IMR-90 (cell line): ENCODE data around the gene SESN1. TPM values are rescaled to one million over a fixed set of nuclear protein-coding genes. Genes with fewer than 3 reads are reported as not detected.

Experiments used
- ATAC-seq: fragments of 200-7000 bp; cut with Tn5 transposase; 2 replicates; pipeline ENCODE4 v1.9.1; 2020; ENCODE audit warnings: low read depth, mild to moderate bottlenecking, moderate library complexity
- BruUV-seq: library from RNA; stranded (reverse); fragments of 400-500 nt; replicated peaks from 2 replicates; lab custom pipeline; 2021; lab: Mats Ljungman, UMichigan
- CTCF ChIA-PET: fragments of 300-600 bp; formaldehyde crosslinking; extraction: SDS; loops from one replicate; lab custom pipeline; 2021; ENCODE audit warnings: antibody characterized with exemption; lab: Yijun Ruan, JAX
- POLR2A ChIA-PET: fragments of 300-600 bp; sonication (Branson Sonifier 250); formaldehyde crosslinking; loops from one replicate; lab custom pipeline; 2022; ENCODE audit warnings: antibody characterized with exemption; ENCODE audit not compliant: unreplicated experiment; lab: Charles Lee
- DNase-seq: peaks from one replicate; pipeline ENCODE4 v3.0.0; 2013
- H2AFZ ChIP-seq: replicated peaks from 2 replicates; pipeline ENCODE3; 2013; ENCODE audit warnings: low read length, mild to moderate bottlenecking; ENCODE audit not compliant: poor library complexity
- H2AK5ac ChIP-seq: 2 replicates; pipeline ENCODE4 v1.6.1; 2013; ENCODE audit warnings: low read depth, low read length, inconsistent platforms
- H2AK9ac ChIP-seq: replicated peaks from 2 replicates; pipeline ENCODE3; 2013; ENCODE audit warnings: mild to moderate bottlenecking, low read depth, low read length, moderate library complexity; ENCODE audit not compliant: poor library complexity
- H2BK120ac ChIP-seq: 2 replicates; pipeline ENCODE4 v1.6.1; 2013; ENCODE audit warnings: low read depth, low read length, inconsistent platforms
- H2BK15ac ChIP-seq: 3 replicates; pipeline ENCODE4 v1.6.1; 2013; ENCODE audit warnings: low read depth, low read length, inconsistent platforms
- H2BK20ac ChIP-seq: 2 replicates; pipeline ENCODE4 v1.6.1; 2013; ENCODE audit warnings: low read depth, mild to moderate bottlenecking, inconsistent platforms, low read length, moderate library complexity
- H2BK5ac ChIP-seq: 2 replicates; pipeline ENCODE4 v1.6.1; 2013; ENCODE audit warnings: mild to moderate bottlenecking, low read depth, low read length, inconsistent platforms; ENCODE audit not compliant: poor library complexity, severe bottlenecking
- H3K14ac ChIP-seq: replicated peaks from 2 replicates; pipeline ENCODE4 v1.6.1; 2013; ENCODE audit warnings: low read depth, low read length, inconsistent platforms
- H3K18ac ChIP-seq: 2 replicates; pipeline ENCODE4 v1.6.1; 2013; ENCODE audit warnings: low read depth, low read length, control low read depth
- H3K23ac ChIP-seq: 2 replicates; pipeline ENCODE4 v1.6.1; 2013; ENCODE audit warnings: low read depth, low read length, inconsistent platforms
- H3K27ac ChIP-seq: 2 replicates; pipeline ENCODE4 v1.5.1; 2013; ENCODE audit warnings: mild to moderate bottlenecking, control low read depth, low read length; ENCODE audit not compliant: insufficient read depth
- H3K27me3 ChIP-seq: 2 replicates; pipeline ENCODE4 v1.6.1; 2013; ENCODE audit warnings: low read length; ENCODE audit not compliant: control insufficient read depth, insufficient read depth
- H3K36me3 ChIP-seq: 2 replicates; pipeline ENCODE4 v1.6.1; 2013; ENCODE audit warnings: low read length, mixed read lengths; ENCODE audit not compliant: control insufficient read depth, insufficient read depth
- H3K4ac ChIP-seq: 2 replicates; pipeline ENCODE4 v1.6.1; 2013; ENCODE audit warnings: low read depth, low read length, inconsistent platforms
- H3K4me1 ChIP-seq: 2 replicates; pipeline ENCODE4 v1.6.1; 2013; ENCODE audit warnings: low read length, mixed read lengths; ENCODE audit not compliant: control insufficient read depth, insufficient read depth
- H3K4me2 ChIP-seq: 2 replicates; pipeline ENCODE4 v1.6.1; 2013; ENCODE audit warnings: low read depth, mild to moderate bottlenecking, control low read depth, low read length, moderate library complexity
- H3K4me3 ChIP-seq: 2 replicates; pipeline ENCODE4 v1.5.1; 2013; ENCODE audit warnings: low read depth, mild to moderate bottlenecking, control low read depth, low read length, moderate library complexity; ENCODE audit not compliant: insufficient read depth
- H3K56ac ChIP-seq: 2 replicates; pipeline ENCODE4 v1.6.1; 2013; ENCODE audit warnings: low read length, inconsistent platforms; ENCODE audit not compliant: insufficient read depth; ENCODE audit errors: extremely low read depth
- H3K79me1 ChIP-seq, 2 experiments: 2 replicates each; pipeline ENCODE4 v1.6.1; 2013; ENCODE audit warnings: low read length in 2 of 2, inconsistent platforms in 1 of 2, low read depth in 1 of 2
- H3K9ac ChIP-seq: 2 replicates; pipeline ENCODE4 v1.6.1; 2013; ENCODE audit warnings: low read depth, low read length, control low read depth
- H3K9me1 ChIP-seq: 2 replicates; pipeline ENCODE4 v1.6.1; 2013; ENCODE audit warnings: low read length, inconsistent platforms; ENCODE audit not compliant: insufficient read depth
- H3K9me3 ChIP-seq: 2 replicates; pipeline ENCODE4 v1.6.1; 2013; ENCODE audit warnings: low read length; ENCODE audit not compliant: control insufficient read depth, insufficient read depth
- H4K20me1 ChIP-seq: 2 replicates; pipeline ENCODE4 v1.6.1; 2013; ENCODE audit warnings: low read length, inconsistent platforms; ENCODE audit not compliant: insufficient read depth
- H4K5ac ChIP-seq: 2 replicates; pipeline ENCODE4 v1.6.1; 2013; ENCODE audit warnings: mild to moderate bottlenecking, low read depth, low read length, control low read depth
- H4K8ac ChIP-seq, 2 experiments: 2 replicates each; pipeline ENCODE4 v1.6.1; 2013; ENCODE audit warnings: low read depth in 2 of 2, low read length in 2 of 2, control low read depth in 1 of 2, inconsistent platforms in 1 of 2
- H4K91ac ChIP-seq: 2 replicates; pipeline ENCODE4 v1.6.1; 2013; ENCODE audit warnings: low read depth, low read length, inconsistent platforms; ENCODE audit not compliant: insufficient read depth
- BHLHE40 ChIP-seq: fragments of 150-350 bp; IDR thresholded peaks from 2 replicates; pipeline ENCODE4 v1.6.1; 2016; ENCODE audit warnings: mild to moderate bottlenecking, low read depth, low read length
- CEBPB ChIP-seq: IDR thresholded peaks from 2 replicates; pipeline ENCODE4 v1.6.1; 2012; ENCODE audit warnings: low read depth, low read length, improper control_type of control experiment
- CHD1 ChIP-seq: IDR thresholded peaks from 2 replicates; pipeline ENCODE4 v1.6.1; 2012; ENCODE audit warnings: low read depth, low read length, improper control_type of control experiment
- FOS ChIP-seq: fragments of 150-350 bp; IDR thresholded peaks from 2 replicates; pipeline ENCODE4 v1.6.1; 2016; ENCODE audit warnings: low read depth, low read length
- MAFK ChIP-seq: IDR thresholded peaks from 2 replicates; pipeline ENCODE4 v1.6.1; 2012; ENCODE audit warnings: low read depth, low read length, improper control_type of control experiment
- MAZ ChIP-seq: IDR thresholded peaks from 2 replicates; pipeline ENCODE4 v1.6.1; 2012; ENCODE audit warnings: low read depth, mild to moderate bottlenecking, low read length, improper control_type of control experiment, moderate library complexity, borderline replicate concordance
- MXI1 ChIP-seq: IDR thresholded peaks from 2 replicates; pipeline ENCODE4 v1.6.1; 2012; ENCODE audit warnings: low read depth, mild to moderate bottlenecking, low read length, moderate library complexity, borderline replicate concordance
- NFE2L2 ChIP-seq: fragments of 150-350 bp; IDR thresholded peaks from 2 replicates; pipeline ENCODE4 v1.6.1; 2016; ENCODE audit warnings: low read depth, mild to moderate bottlenecking, low read length
- POLR2A ChIP-seq: IDR thresholded peaks from 2 replicates; pipeline ENCODE4 v1.6.1; 2012; ENCODE audit warnings: mild to moderate bottlenecking, low read depth, low read length
- RAD21 ChIP-seq: IDR thresholded peaks from 2 replicates; pipeline ENCODE4 v1.6.1; 2012; ENCODE audit warnings: low read length, improper control_type of control experiment
- RCOR1 ChIP-seq: IDR thresholded peaks from 2 replicates; pipeline ENCODE4 v1.6.1; 2012; ENCODE audit warnings: mild to moderate bottlenecking, low read length, improper control_type of control experiment; ENCODE audit not compliant: insufficient replicate concordance
- RFX5 ChIP-seq: IDR thresholded peaks from 2 replicates; pipeline ENCODE4 v1.8.0; 2012; ENCODE audit warnings: low read depth, mild to moderate bottlenecking, low read length, moderate library complexity
- SMC3 ChIP-seq: fragments of 150-350 bp; IDR thresholded peaks from 2 replicates; pipeline ENCODE4 v1.6.1; 2016; ENCODE audit warnings: low read depth, mild to moderate bottlenecking, antibody characterized with exemption, low read length, moderate library complexity
- WGBS, 2 experiments: methylation state at CpG; one replicate each; pipeline versions ENCODE4 v1.1.5 to v1.1.7; 2013; ENCODE audit warnings: missing lambda C conversion rate in 2 of 2; ENCODE audit not compliant: insufficient read length in 1 of 2; ENCODE audit errors: extremely low coverage in 2 of 2; 5-methylcytosine and 5-hydroxymethylcytosine counted together
- dilution Hi-C: fragments of 300-500 bp; cut with HindIII; formaldehyde crosslinking; loops from one replicate; pipeline ENCODE4 v1.14.3; 2018; ENCODE audit warnings: low sequenced_read_pairs; ENCODE audit not compliant: unreplicated experiment
- in situ Hi-C: fragments of 300-500 bp; cut with MboI; formaldehyde crosslinking; loops from 3 replicates; pipeline ENCODE4 v1.14.3; 2019; ENCODE audit warnings: low sequenced_read_pairs, inconsistent platforms, mixed read lengths
- intact Hi-C: fragments of 100-400 bp; cut with micrococcal nuclease; formaldehyde crosslinking; loops from 2 replicates; pipeline ENCODE4 v1.10.0; 2022
- polyA plus RNA-seq, 3 experiments: library from polyadenylated mRNA; depleted of rRNA; stranded (reverse); fragments of >200 nt; gene quantifications; 2 replicates each; pipeline ENCODE4 v1.2.3, GENCODE V29; 2012; ENCODE audit warnings: low replicate concordance in 1 of 3
- total RNA-seq: library from RNA; depleted of rRNA; stranded (reverse); fragments of >200 nt; gene quantifications from 2 replicates; pipeline ENCODE4 v1.2.3, GENCODE V29; 2012
- TF ChIP-seq, protein P1 (sequence below): fragments of 150-350 bp; IDR thresholded peaks from 2 replicates; pipeline ENCODE4 v1.6.1; 2016; ENCODE audit warnings: low read depth, mild to moderate bottlenecking, low read length, moderate library complexity, borderline replicate concordance
- TF ChIP-seq, protein P2 (sequence below): fragments of 150-350 bp; IDR thresholded peaks from 2 replicates; pipeline ENCODE4 v1.6.1; 2017; ENCODE audit warnings: mild to moderate bottlenecking, antibody characterized with exemption, low read length, low read depth
- TF ChIP-seq, protein P3 (sequence below): conservative IDR thresholded peaks from 2 replicates; pipeline ENCODE4 v1.5.1; 2012; ENCODE audit warnings: mild to moderate bottlenecking, low read depth, low read length, improper control_type of control experiment

SESN1 gene
- total and polyA plus RNA-seq, 2 of the 4 experiments (the other 2 are of a cell fraction), result 9.7 to 16.7 TPM

DNA sequence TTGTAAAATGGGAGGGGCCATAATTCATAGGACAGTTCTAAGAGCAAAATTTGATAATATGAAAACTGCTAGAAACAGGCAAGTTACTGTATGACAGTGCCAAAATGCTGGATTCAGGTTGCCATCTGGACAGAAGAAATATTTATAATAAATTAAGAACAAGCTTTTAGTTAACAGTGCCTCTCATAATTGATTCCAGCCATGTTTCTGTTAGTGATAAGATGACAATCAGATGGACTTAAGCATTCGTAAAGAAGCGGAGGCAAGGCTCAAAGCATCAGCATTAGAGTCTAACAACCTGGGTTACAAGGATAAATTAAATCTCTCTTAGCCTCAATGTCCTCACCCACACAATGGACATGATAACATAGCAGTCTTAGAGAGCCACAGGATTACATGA lies 61.0 kb downstream of the SESN1 start:
- DNase-seq, result no peak
- Histone ChIP-seq H4K20me1 (no peaks in the 10 kb centered on the region), H3K4me1 (no peaks in the 10 kb centered on the region), H2BK5ac (no peak overlapping the region), H3K27ac (no peak overlapping the region), H3K9me1 (no peaks in the 10 kb centered on the region; the same call in 1 of the 2 replicates), H4K91ac (no peak overlapping the region), H3K27me3 (no peaks in the 10 kb centered on the region), H4K5ac (no peak overlapping the region), H3K4me3 (no peak overlapping the region), H3K9me3 (no peaks in the 10 kb centered on the region), H2AFZ (no peak overlapping the region), H2AK5ac (no peak overlapping the region), H3K4me2 (no peak overlapping the region), H3K9ac (no peak overlapping the region), H2AK9ac (no peak overlapping the region), H3K4ac (no peak overlapping the region), H3K56ac (no peak overlapping the region), H3K23ac (no peak overlapping the region), H2BK20ac (no peak overlapping the region), H2BK120ac (no peak overlapping the region), H3K79me1 (no peaks in the 10 kb centered on the region), H2BK15ac (no peak overlapping the region), H3K36me3 (no peaks in the 10 kb centered on the region), H4K8ac (no peak overlapping the region), H3K18ac (no peak overlapping the region), H3K14ac (no peak overlapping the region)
- no TSS peak for BruUV-seq
- intact Hi-C loops, result no loop called here
- no peak for ATAC-seq
- TF ChIP-seq POLR2A (no peak), FOS (no peak), RAD21 (no peak), NFE2L2 (no peak), RFX5 (no peak), CHD1 (no peak), BHLHE40 (no peak), MAZ (no peak), MXI1 (no peak), SMC3 (no peak), RCOR1 (no peak), CEBPB (no peak), MAFK (no peak)
- TF ChIP-seq, protein P1, sequence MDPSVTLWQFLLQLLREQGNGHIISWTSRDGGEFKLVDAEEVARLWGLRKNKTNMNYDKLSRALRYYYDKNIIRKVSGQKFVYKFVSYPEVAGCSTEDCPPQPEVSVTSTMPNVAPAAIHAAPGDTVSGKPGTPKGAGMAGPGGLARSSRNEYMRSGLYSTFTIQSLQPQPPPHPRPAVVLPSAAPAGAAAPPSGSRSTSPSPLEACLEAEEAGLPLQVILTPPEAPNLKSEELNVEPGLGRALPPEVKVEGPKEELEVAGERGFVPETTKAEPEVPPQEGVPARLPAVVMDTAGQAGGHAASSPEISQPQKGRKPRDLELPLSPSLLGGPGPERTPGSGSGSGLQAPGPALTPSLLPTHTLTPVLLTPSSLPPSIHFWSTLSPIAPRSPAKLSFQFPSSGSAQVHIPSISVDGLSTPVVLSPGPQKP, result no peak
- TF ChIP-seq, protein P2, sequence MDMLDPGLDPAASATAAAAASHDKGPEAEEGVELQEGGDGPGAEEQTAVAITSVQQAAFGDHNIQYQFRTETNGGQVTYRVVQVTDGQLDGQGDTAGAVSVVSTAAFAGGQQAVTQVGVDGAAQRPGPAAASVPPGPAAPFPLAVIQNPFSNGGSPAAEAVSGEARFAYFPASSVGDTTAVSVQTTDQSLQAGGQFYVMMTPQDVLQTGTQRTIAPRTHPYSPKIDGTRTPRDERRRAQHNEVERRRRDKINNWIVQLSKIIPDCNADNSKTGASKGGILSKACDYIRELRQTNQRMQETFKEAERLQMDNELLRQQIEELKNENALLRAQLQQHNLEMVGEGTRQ, result no peak
- TF ChIP-seq, protein P3, sequence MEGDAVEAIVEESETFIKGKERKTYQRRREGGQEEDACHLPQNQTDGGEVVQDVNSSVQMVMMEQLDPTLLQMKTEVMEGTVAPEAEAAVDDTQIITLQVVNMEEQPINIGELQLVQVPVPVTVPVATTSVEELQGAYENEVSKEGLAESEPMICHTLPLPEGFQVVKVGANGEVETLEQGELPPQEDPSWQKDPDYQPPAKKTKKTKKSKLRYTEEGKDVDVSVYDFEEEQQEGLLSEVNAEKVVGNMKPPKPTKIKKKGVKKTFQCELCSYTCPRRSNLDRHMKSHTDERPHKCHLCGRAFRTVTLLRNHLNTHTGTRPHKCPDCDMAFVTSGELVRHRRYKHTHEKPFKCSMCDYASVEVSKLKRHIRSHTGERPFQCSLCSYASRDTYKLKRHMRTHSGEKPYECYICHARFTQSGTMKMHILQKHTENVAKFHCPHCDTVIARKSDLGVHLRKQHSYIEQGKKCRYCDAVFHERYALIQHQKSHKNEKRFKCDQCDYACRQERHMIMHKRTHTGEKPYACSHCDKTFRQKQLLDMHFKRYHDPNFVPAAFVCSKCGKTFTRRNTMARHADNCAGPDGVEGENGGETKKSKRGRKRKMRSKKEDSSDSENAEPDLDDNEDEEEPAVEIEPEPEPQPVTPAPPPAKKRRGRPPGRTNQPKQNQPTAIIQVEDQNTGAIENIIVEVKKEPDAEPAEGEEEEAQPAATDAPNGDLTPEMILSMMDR, result no peak
- POLR2A ChIA-PET, result no interaction called here
- dilution Hi-C loops, result no loop called here
- 92% methylated on average over 2 of the region's 2 CpGs; no CpG with 5 or more reads in 1 of the 2 experiments for WGBS, 2 experiments
- CTCF ChIA-PET, result no interaction called here
- in situ Hi-C loops, result no loop called here
